Cardiac muscle cell (in vitro differentiated cells and primary cell): ENCODE measurements around the gene PAPPA2. TPM values are rescaled to one million over a fixed set of nuclear protein-coding genes. Genes with fewer than 3 reads are reported as not detected.

Source experiments
- DNase-seq, 2 donors: peaks; one replicate each; pipeline versions ENCODE4 v3.0.0 to v3.0.0-alpha.2; 2010 to 2017; ENCODE audit warnings: low read depth in 1 of 2, low spot score in 1 of 2
- H3K27ac ChIP-seq: fragments of 200-600 bp; sonication (generic); 2 replicates; pipeline ENCODE4 v1.5.1; 2016
- H3K27me3 ChIP-seq: fragments of 200-600 bp; sonication (generic); 2 replicates; pipeline ENCODE4 v1.6.0; 2016; ENCODE audit warnings: control low read depth
- H3K36me3 ChIP-seq: fragments of 200-600 bp; sonication (generic); 2 replicates; pipeline ENCODE4 v1.5.1; 2016; ENCODE audit warnings: control low read depth
- H3K4me1 ChIP-seq: fragments of 200-600 bp; sonication (generic); 2 replicates; pipeline ENCODE4 v1.8.1; 2017; ENCODE audit warnings: low read depth, mild to moderate bottlenecking, mixed run types
- H3K4me3 ChIP-seq: fragments of 200-600 bp; sonication (generic); 2 replicates; pipeline ENCODE4 v1.5.1; 2016; ENCODE audit warnings: mild to moderate bottlenecking
- H3K9me3 ChIP-seq: fragments of 200-600 bp; sonication (generic); 2 replicates; pipeline ENCODE4 v1.5.1; 2017; ENCODE audit warnings: low read depth, mild to moderate bottlenecking, control low read depth
- CTCF ChIP-seq: IDR thresholded peaks from 2 replicates; pipeline ENCODE4 v1.5.1; 2012; ENCODE audit warnings: low read depth, mild to moderate bottlenecking, low read length
- polyA plus RNA-seq: library from polyadenylated mRNA; unstranded; fragments of >200 nt; fragmentation: Nextera tagmentation; extraction: Ambion mirVana; gene quantifications from 2 replicates; pipeline ENCODE4 v1.2.1, GENCODE V29; 2016
- total RNA-seq: library from RNA; depleted of rRNA; stranded (reverse); fragments of >200 nt; gene quantifications from 2 replicates; pipeline ENCODE4 v1.2.3, GENCODE V29; 2016

PAPPA2 gene
- total and polyA plus RNA-seq, 2 experiments from 2014 or later: 1.2 to 2.9 TPM

- TF ChIP-seq CTCF: no peak
- no peaks in the 10 kb centered on the region for H3K9me3 ChIP-seq
- no peaks in the 10 kb centered on the region for H3K36me3 ChIP-seq
- H3K27ac ChIP-seq: no peak overlapping the region
- no peaks in the 10 kb centered on the region for H3K27me3 ChIP-seq
- H3K4me3 ChIP-seq: no peak overlapping the region
- H3K4me1 ChIP-seq: no peaks in the 10 kb centered on the region
- DNase-seq: no peak
Observed at GRCh38 chr1:176609556-176610408, 146.8 kb downstream of the PAPPA2 start.

GRCh38 chr1:176612791-176613190, 149.8 kb downstream of the PAPPA2 start:
- no peak overlapping the region for H3K4me3 ChIP-seq
- DNase-seq: no peak
- H3K4me1 ChIP-seq: no peaks in the 10 kb centered on the region
- no peaks in the 10 kb centered on the region for H3K9me3 ChIP-seq
- no peaks in the 10 kb centered on the region for H3K27me3 ChIP-seq
- no peak overlapping the region for H3K27ac ChIP-seq
- H3K36me3 ChIP-seq: no peaks in the 10 kb centered on the region
- TF ChIP-seq CTCF: no peak

- H3K27ac ChIP-seq: no peak overlapping the region
- no peaks in the 10 kb centered on the region for H3K4me1 ChIP-seq
- H3K9me3 ChIP-seq: no peaks in the 10 kb centered on the region
- DNase-seq: no peak
- H3K4me3 ChIP-seq: no peak overlapping the region
- H3K27me3 ChIP-seq: no peaks in the 10 kb centered on the region
- TF ChIP-seq CTCF: no peak
- no peaks in the 10 kb centered on the region for H3K36me3 ChIP-seq
Observed at GRCh38 chr1:176617881-176618280, 154.9 kb downstream of the PAPPA2 start.

- Histone ChIP-seq H3K27ac (no peak overlapping the region), H3K9me3 (no peaks in the 10 kb centered on the region), H3K4me1 (no peaks in the 10 kb centered on the region), H3K36me3 (no peaks in the 10 kb centered on the region), H3K4me3 (no peak overlapping the region), H3K27me3 (no peaks in the 10 kb centered on the region)
- DNase-seq: no peak
- TF ChIP-seq CTCF: no peak
Observed at GRCh38 chr1:176619261-176619660, 156.3 kb downstream of the PAPPA2 start.

GRCh38 chr1:176625365-176625764, 162.4 kb downstream of the PAPPA2 start:
- no peak for TF ChIP-seq CTCF
- Histone ChIP-seq H3K27ac (no peak overlapping the region), H3K4me3 (no peak overlapping the region), H3K36me3 (no peaks in the 10 kb centered on the region), H3K4me1 (no peaks in the 10 kb centered on the region), H3K9me3 (no peaks in the 10 kb centered on the region), H3K27me3 (no peaks in the 10 kb centered on the region)
- DNase-seq: no peak
